Calu3 (cell line): ENCODE data around the gene TRPV4. TPM values are rescaled to one million over a fixed set of nuclear protein-coding genes. Genes with fewer than 3 reads are reported as not detected.

Source experiments
- BruUV-seq: library from RNA; stranded (reverse); fragments of 400-500 nt; replicated peaks from 2 replicates; lab custom pipeline; 2021; lab: Mats Ljungman, UMichigan
- CTCF ChIA-PET: fragments of 300-600 bp; sonication (Branson Sonifier 250); formaldehyde crosslinking; loops from one replicate; lab custom pipeline; 2022; ENCODE audit warnings: antibody characterized with exemption; lab: Charles Lee
- DNase-seq: peaks from one replicate; pipeline ENCODE4 v3.0.0; 2022
- H3K27ac Mint-ChIP-seq: one replicate; pipeline ENCODE4 v1.8.0; 2022; ENCODE audit warnings: mixed read lengths; ENCODE audit not compliant: unreplicated experiment
- H3K27me3 Mint-ChIP-seq: one replicate; pipeline ENCODE4 v1.8.0; 2022; ENCODE audit warnings: mixed read lengths; ENCODE audit not compliant: unreplicated experiment
- H3K36me3 Mint-ChIP-seq: one replicate; pipeline ENCODE4 v1.8.0; 2022; ENCODE audit warnings: mild to moderate bottlenecking, moderate library complexity, mixed read lengths; ENCODE audit not compliant: insufficient read depth, unreplicated experiment
- H3K4me1 Mint-ChIP-seq: one replicate; pipeline ENCODE4 v1.8.0; 2022; ENCODE audit warnings: mild to moderate bottlenecking, low read depth, mixed read lengths; ENCODE audit not compliant: unreplicated experiment
- H3K4me3 Mint-ChIP-seq: one replicate; pipeline ENCODE4 v1.8.0; 2022; ENCODE audit warnings: mild to moderate bottlenecking, low read depth, moderate library complexity, mixed read lengths; ENCODE audit not compliant: unreplicated experiment
- H3K9me3 Mint-ChIP-seq: one replicate; pipeline ENCODE4 v1.8.0; 2022; ENCODE audit warnings: low read depth, mixed read lengths; ENCODE audit not compliant: unreplicated experiment
- intact Hi-C: fragments of 100-400 bp; cut with micrococcal nuclease; formaldehyde crosslinking; loops from one replicate; pipeline ENCODE4 v1.10.0; 2022; ENCODE audit not compliant: unreplicated experiment
- total RNA-seq: library from RNA; stranded (reverse); gene quantifications from 2 replicates; pipeline ENCODE4 v1.2.3, GENCODE V29; 2022
- TF ChIP-seq, protein P1 (sequence below): fragments of 200-600 bp; IDR thresholded peaks from one replicate; pipeline ENCODE4 v1.8.0; 2022; ENCODE audit warnings: antibody characterized with exemption; ENCODE audit not compliant: unreplicated experiment

Gene TRPV4
- total RNA-seq, 1 experiment from 2014 or later: 25.3 TPM

GRCh38 chr12:109785854-109786253, 47.3 kb downstream of the TRPV4 start:
- Mint-ChIP-seq H3K4me3 (no peak overlapping the region), H3K27ac (no peak overlapping the region), H3K9me3 (no peaks in the 10 kb centered on the region), H3K27me3 (no peaks in the 10 kb centered on the region), H3K4me1 (no peaks in the 10 kb centered on the region), H3K36me3 (peaks cover 7% of the 10 kb centered on the region)
- no TSS peak for BruUV-seq
- intact Hi-C loops: no loop called here
- CTCF ChIA-PET: no interaction called here
- no peak for DNase-seq
- TF ChIP-seq, protein P1, sequence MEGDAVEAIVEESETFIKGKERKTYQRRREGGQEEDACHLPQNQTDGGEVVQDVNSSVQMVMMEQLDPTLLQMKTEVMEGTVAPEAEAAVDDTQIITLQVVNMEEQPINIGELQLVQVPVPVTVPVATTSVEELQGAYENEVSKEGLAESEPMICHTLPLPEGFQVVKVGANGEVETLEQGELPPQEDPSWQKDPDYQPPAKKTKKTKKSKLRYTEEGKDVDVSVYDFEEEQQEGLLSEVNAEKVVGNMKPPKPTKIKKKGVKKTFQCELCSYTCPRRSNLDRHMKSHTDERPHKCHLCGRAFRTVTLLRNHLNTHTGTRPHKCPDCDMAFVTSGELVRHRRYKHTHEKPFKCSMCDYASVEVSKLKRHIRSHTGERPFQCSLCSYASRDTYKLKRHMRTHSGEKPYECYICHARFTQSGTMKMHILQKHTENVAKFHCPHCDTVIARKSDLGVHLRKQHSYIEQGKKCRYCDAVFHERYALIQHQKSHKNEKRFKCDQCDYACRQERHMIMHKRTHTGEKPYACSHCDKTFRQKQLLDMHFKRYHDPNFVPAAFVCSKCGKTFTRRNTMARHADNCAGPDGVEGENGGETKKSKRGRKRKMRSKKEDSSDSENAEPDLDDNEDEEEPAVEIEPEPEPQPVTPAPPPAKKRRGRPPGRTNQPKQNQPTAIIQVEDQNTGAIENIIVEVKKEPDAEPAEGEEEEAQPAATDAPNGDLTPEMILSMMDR: no peak

DNA sequence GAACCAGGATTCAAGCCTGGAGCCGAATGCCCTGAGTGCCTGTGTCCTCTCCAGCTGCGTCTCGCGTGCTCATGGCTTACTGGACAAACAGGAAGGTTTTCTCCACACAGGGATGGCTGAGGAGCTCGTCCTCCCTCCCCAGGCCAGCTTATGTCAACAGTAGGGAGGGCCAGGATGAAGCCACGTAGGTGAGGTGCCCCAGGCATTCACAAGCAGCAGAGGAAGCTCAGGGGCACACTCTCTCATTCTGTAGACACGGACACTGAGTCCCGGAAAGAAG, 49.3 kb downstream of the TRPV4 start:
- H3K4me1 Mint-ChIP-seq: no peaks in the 10 kb centered on the region
- DNase-seq: no peak
- no peaks in the 10 kb centered on the region for H3K9me3 Mint-ChIP-seq
- H3K4me3 Mint-ChIP-seq: no peak overlapping the region
- intact Hi-C loops: no loop called here
- no TSS peak for BruUV-seq
- CTCF ChIA-PET: no interaction called here
- H3K36me3 Mint-ChIP-seq: peaks cover 17% of the 10 kb centered on the region
- no peaks in the 10 kb centered on the region for H3K27me3 Mint-ChIP-seq
- no peak overlapping the region for H3K27ac Mint-ChIP-seq
- TF ChIP-seq, protein P1: no peak

DNA sequence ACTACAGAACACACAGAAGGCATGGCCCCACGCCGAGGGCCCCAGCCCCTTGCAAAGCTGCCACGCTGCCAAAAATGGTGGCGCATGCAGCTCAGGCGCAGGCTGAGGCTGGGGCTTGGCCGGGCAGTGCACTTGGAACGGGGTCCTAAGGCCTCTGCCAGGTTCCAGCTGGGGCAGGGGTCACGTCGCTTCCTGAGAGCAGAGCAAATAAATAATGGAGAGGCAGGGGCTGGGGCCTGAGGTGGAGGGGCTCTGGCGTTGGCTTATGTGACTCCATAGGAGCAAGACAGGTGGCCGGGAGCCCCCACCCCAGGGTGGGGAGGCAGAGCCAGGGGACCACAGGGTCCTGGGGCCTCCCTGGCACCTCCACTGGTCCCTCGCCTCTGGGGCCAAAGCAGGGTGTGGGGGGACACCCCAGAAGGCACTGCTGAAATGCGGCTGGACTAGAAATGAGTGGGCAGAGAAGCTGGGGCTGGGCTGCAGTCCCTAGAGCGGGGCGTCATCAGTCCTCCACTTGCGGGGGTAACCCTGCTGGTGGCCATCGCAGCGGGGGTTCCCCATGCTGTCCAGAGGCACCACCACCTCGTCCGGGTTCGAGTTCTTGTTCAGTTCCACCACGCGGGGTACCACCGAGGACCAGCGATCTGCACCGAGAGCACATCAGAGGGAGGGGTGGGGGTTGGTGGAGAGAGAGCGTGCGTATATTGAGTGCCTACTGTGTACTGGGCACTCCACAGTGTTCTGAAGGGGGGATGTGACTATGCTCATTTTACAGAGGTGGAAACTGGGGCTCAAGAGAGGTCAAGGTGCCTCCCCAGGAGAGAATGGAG, 49.8 kb downstream of the TRPV4 start:
- BruUV-seq: no TSS peak
- no peaks in the 10 kb centered on the region for H3K27me3 Mint-ChIP-seq
- peaks cover 17% of the 10 kb centered on the region for H3K36me3 Mint-ChIP-seq
- no peak overlapping the region for H3K27ac Mint-ChIP-seq
- TF ChIP-seq, protein P1: no peak
- intact Hi-C loops: no loop called here
- CTCF ChIA-PET: interaction anchor here (0.6 to 0.7 kb wide), 2 partner anchors 21 to 164 kb away, joined by 3 to 5 read pairs; no protein-coding TSS in a partner anchor
- no peaks in the 10 kb centered on the region for H3K9me3 Mint-ChIP-seq
- no peaks in the 10 kb centered on the region for H3K4me1 Mint-ChIP-seq
- no peak overlapping the region for H3K4me3 Mint-ChIP-seq
- no peak for DNase-seq

DNA sequence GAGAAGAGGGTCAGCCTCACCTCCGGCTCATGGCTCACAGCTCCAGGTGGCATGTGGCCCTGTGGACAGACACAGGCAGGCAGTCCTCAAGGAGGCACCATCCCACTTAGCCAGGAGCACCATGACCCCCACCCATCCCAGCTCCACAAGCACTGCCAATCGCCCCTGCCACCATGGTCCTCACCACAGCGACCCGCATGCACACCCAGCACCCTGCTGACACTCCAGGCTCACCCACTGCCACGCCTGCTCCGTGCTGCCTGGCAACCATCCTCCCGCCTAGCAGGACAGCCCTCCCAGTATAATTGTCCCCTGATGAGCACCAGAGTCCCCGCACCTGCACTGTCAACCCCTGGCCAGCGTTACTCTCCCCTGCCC, 50.9 kb downstream of the TRPV4 start:
- peaks cover 6% of the 10 kb centered on the region for H3K4me1 Mint-ChIP-seq
- TF ChIP-seq, protein P1: no peak
- H3K36me3 Mint-ChIP-seq: peaks cover 17% of the 10 kb centered on the region
- intact Hi-C loops: no loop called here
- BruUV-seq: no TSS peak
- DNase-seq: no peak
- CTCF ChIA-PET: no interaction called here
- H3K4me3 Mint-ChIP-seq: no peak overlapping the region
- no peaks in the 10 kb centered on the region for H3K27me3 Mint-ChIP-seq
- no peaks in the 10 kb centered on the region for H3K9me3 Mint-ChIP-seq
- no peak overlapping the region for H3K27ac Mint-ChIP-seq
